HG03196 (cell line): ENCODE measurements around the gene DAGLA.

Experiments used
- ATAC-seq: cut with Tn5 transposase; IDR thresholded peaks from one replicate; pipeline ENCODE4 v1.9.1; 2021; ENCODE audit not compliant: unreplicated experiment

The DAGLA gene

GRCh38 chr11:61775606-61776554 is 95.7 kb downstream of the DAGLA start:
- ATAC-seq = no peak

GRCh38 chr11:61776561-61777075 is 96.4 kb downstream of the DAGLA start:
- no peak for ATAC-seq

- no peak for ATAC-seq
Observed at GRCh38 chr11:61777234-61778090, 97.3 kb downstream of the DAGLA start.

- no peak for ATAC-seq
Observed at GRCh38 chr11:61778357-61778886, 98.2 kb downstream of the DAGLA start.

- ATAC-seq = no peak
Observed at GRCh38 chr11:61778920-61779650, 98.9 kb downstream of the DAGLA start.

GRCh38 chr11:61779666-61780525 is 99.7 kb downstream of the DAGLA start:
- ATAC-seq = no peak

- ATAC-seq = no peak
Observed at GRCh38 chr11:61780581-61781162, 100.5 kb downstream of the DAGLA start.

- no peak for ATAC-seq
Observed at GRCh38 chr11:61781585-61781984, 101.4 kb downstream of the DAGLA start.

- ATAC-seq = no peak
Observed at GRCh38 chr11:61782299-61782698, 102.1 kb downstream of the DAGLA start.

GRCh38 chr11:61782841-61783240 is 102.7 kb downstream of the DAGLA start:
- ATAC-seq = no peak

- no peak for ATAC-seq
Observed at GRCh38 chr11:61783717-61784505, 103.7 kb downstream of the DAGLA start.

GRCh38 chr11:61784506-61784805 is 104.3 kb downstream of the DAGLA start:
- no peak for ATAC-seq

- no peak for ATAC-seq
Observed at GRCh38 chr11:61785837-61786402, 105.7 kb downstream of the DAGLA start.

- ATAC-seq = no peak
Observed at GRCh38 chr11:61787928-61788491, 107.8 kb downstream of the DAGLA start.

- peak; percentile 13 for ATAC-seq
Observed at GRCh38 chr11:61791737-61792309, 111.6 kb downstream of the DAGLA start.

GRCh38 chr11:61792310-61793082 is 112.3 kb downstream of the DAGLA start, which contains the start of the genes FEN1 and TMEM258:
FEN1 (plus strand) TSS chr11:61792911; CDS start chr11:61795362, 2,451 bp downstream.
TMEM258 (minus strand) TSS chr11:61792599; CDS start chr11:61792558, 41 bp downstream.
- ATAC-seq = peak; percentile 73
